ENCODE data around the gene BRI3BP.

The BRI3BP gene, protein sequence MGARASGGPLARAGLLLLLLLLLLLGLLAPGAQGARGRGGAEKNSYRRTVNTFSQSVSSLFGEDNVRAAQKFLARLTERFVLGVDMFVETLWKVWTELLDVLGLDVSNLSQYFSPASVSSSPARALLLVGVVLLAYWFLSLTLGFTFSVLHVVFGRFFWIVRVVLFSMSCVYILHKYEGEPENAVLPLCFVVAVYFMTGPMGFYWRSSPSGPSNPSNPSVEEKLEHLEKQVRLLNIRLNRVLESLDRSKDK

DNA sequence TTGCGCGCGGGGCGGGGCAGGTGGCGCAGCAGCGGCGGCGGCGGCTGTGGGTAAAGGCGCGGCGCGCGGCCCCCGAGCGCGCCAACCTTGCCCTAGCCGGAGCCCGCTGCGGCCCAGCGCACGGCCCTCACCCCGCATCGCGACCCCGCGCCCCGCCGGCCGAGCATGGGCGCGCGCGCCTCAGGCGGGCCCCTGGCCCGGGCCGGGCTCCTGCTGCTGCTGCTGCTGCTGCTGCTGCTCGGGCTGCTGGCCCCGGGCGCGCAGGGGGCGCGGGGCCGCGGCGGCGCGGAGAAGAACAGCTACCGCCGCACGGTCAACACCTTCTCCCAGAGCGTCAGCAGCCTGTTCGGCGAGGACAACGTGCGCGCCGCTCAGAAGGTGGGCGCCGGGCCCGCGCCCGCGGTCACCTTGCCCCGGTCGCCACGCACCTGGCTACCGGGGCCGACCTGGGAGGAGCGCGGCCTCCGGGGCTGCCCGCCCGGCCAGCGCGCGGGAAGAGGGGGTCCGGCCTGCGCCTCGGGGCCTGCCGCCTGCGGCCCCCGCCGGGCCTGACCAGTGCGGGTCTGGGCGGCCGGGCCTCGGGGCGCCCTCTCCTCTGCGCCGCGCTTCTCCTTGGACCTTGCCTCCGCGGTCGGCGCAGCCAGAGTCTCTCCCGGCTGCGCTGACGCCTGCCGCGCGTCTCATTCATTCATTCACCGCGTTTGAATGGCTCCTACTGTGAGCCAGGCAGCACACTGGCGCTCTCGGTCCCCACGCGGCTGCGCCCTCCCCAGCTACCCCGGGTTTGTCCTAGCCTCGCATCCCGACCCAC is at the start of gene BRI3BP:
Gene BRI3BP (plus strand): TSS at position 20 of the 811 bp plus-strand sequence. CDS start 146 bp downstream, at position 166.
- peak; percentile 49 to 66 (median 53) for DNase-seq

DNA sequence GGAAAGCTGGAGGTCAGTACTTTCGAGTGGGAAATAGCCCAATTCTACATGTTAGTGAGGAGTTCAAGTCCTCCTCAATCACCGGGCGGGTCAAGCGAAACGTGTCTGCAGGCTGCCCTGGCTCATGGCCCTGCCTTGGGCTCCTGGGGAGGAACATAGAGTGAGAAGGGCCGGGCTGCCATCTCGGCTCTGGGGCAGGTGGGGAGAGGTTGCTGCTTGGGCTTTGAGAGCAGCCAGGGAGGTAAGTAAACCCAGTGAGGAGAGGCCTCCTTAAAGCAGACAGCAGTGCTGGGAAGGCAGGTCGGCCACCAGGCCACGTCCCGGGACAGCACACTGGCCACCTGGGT is 47.0 kb upstream of the BRI3BP start:
- no peak for DNase-seq

DNA sequence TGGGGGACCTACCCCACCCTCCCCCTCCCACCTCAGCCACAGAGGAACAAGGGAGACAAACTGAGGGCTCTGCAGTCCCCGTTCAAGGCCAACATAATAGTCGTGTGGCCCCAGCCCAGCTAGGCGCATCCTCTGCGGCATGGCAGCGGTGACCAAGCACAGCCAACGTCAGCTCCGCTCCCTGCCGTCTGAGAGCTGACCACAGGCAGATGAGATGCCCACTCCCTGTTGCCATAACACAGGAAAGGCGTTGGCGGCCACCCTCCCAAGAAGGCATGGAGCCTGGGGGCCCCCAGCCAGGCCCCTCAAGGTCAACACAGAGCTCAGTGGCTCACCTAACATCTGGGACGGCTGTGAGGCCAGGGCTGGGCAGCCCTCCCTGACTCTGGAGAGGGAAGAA is 46.4 kb upstream of the BRI3BP start:
- DNase-seq = no peak

DNA sequence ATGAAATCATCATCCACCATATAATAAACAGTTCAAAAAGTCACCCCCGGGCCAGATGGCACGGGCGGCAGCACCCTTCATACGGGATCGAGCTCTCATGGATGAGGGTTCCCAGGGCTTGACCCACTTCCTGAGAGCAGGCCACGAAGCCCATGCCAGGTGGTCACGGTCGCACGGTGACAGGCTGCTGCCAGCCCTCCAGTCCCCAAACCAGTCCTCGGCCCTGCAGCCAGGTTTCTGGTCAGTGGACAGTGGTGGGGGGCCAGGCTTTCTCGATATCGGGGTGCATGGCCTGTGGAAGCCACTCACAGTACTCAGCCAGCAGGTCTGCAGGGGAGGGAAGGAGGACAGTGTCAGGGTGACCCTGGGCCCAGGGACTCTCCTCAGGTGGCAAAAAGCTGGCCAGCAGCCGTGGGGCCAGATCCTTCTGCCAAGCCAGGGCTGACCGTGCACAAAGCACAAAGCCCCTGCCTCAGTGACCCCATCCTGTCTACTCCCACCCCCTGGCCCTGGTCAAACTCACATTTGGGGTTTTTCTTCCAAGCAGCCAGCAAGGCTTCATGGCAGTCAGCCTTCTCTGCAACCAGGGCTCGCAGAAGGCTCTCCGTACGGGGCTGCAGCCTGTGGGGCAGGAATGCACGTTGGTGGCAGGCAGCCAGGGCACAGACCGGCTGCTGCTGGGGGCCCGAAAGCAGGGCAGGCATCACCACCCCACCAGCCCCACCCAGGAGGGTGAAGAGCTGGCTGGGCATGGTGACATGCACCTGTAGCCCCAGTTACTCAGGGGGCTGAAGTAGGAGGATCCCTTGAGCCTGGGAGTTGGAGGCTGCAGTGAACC is 45.7 kb upstream of the BRI3BP start:
- no peak for DNase-seq

DNA sequence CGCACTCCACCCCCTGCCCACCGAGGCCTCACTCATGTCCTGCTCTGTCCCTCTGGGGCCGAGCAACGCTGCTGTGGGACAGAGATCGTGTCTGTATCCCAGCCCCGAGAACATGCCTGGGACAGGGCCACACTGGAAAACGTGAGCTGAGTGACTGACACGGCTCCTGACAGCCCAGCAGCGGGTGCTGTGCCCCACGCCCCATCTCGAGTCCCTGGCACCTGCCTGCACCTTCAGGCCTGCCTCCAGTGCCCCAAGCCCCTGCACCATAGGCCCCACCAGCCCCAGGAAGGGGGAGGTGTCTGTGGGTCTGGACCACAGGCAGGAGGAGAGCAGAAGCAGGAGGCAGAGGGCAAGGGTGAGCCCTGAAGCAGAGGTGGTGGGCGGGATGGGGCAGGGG is 44.4 kb upstream of the BRI3BP start:
- no peak for DNase-seq

DNA sequence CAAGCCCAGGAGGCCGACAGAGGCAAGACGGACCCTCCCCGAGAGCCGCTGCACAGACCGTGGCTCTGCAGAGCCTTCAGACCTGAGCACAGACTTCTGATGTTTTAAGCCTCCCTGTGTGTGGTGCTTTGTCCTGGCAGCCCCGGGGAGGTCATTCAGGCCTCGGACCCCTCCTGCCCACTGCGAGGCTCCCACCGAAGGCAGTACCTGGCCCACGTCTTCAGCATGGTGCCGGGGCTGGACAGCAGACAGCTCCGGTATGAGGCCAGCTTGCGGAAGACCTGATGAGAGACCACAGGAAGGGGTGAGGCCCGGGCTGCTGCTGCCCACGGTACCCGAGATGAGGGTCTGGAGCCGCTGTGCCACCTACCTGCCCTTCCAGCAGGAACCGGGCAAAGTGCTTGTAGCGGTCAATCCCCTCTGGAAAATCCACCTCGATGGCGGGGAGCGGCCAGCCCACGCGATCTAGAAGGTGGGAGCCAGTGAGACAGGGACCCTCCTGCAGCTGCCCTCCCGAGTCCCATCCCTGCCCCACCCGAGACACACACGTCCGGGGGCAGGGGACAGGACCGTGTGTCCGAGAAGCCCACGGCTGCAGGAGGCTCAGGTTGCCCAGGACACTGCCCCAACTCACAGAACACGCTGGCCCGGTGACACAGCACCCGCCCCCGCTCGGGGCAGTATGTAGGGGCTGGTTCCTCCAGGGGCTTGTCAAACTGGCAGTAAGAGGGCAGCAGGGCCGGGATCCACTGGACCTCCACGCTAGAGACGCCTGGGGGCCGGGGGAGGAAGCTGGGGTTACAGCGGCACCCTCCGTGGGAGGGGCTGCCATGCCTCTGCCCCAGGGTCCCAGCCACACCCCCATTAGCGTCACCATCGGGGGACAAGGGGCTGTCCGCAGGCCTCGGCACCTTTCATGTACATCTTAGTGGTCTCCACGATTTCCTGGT is 43.4 kb upstream of the BRI3BP start:
- no peak for DNase-seq

DNA sequence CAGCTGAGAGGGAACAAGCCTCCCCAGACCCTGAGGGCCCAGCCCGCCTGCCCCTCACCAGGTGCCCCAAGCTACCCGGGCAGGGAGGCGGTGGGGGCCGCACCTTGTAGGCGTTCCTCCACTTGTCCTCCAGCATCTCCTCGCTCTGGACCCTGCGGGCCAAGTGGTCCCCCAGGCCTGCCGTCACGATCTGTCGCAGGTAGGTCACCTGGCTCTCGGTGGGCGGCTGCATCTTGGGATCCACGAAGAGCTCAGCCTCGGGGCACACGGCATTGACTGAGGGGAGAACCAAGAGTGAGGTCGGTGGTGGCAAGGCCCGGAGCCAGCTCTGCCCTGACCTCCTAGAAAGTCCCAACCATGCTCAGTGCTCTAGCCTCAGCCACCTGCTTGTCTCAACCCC is 41.1 kb upstream of the BRI3BP start:
- DNase-seq = no peak

DNA sequence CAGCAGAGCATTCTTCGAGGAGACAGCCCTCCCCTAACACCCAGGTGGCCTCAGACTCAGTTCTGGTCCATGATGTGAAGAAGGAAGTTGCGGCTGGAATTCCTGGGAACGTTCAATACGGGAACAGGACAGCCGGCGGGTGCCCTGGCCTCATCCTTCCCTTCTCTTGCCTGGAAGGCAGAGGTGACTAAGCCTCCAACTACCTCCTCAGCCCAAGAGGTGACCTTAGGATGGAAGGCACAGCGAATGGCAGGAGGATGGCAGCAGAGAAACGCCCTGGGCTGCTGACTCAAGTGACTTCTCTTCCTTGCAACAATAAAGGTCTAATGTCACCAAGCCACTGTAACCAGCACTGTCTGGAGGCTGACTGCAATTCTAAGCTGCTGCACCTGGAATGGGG is 40.6 kb upstream of the BRI3BP start:
- no peak for DNase-seq

DNA sequence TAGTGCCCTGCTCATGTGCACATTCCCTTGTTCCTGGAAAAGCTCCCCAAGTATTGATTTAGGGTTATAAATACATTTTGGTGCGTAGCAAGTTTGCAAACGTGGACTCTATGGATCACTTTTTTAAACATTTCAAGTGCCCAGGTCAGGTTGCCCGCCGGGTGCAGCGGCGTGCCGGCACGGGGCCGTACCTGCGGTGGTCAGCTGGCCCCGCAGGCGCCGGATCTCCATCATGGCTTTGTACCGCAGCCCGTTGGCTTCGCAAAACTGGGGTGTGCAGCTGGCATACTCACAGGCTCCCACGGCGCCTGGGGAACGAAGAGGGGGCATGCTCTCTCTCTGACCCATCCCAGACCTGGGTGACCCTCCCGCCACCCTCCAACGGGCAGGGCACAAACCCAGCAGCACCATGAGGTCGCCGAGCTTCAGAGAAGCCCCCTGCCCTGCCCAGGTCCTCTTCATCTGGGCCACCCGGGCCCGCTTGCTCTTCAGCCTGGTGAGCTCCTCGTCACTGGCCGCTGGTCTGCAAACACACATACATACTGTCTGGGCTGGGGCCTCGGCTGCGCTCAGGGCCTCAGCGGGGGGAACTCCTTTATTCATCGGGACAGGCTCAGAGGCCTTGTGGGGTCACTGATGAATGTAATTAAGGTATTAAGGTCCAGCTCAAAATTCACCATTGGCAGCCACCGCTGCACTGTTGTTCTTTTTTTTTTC is 39.6 kb upstream of the BRI3BP start:
- DNase-seq = no peak

DNA sequence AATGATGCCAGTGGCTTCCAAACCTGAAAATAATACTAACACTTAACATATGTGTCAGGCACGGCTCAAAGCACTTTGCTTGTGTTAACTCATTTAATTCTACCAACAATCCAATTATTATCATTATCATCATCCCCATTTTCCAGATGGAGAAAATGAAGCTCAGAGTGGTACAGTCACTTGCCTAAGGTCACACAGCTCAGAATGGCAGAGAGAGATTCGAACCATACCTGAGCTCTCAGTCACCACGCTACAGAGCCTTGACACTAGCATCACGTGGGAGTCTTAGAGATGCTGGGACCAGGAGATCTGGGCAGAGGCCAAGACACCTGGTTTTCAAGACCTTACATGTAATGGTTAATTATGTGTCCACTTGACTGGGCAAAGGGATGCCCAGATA is 38.7 kb upstream of the BRI3BP start:
- no peak for DNase-seq

DNA sequence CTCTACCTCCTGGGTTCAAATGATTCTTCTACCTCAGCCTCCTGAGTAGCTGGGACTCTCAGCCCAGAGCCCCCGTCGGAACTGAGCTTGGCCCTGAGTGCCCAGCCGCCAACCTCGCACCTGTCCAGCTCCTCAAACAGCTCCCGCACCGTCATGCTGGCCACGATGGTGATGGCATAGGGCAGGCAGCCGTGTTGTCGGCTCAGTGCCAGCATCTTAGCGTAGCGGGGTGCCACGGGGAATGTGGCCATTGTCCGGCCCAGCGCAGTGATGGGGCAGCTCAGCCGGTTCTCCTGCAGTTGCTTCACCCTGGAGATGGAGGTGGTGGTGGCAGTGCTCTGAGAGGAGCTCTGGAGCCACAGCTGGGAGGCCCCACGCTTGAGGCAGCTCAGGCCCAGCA is 36.9 kb upstream of the BRI3BP start:
- DNase-seq = no peak

DNA sequence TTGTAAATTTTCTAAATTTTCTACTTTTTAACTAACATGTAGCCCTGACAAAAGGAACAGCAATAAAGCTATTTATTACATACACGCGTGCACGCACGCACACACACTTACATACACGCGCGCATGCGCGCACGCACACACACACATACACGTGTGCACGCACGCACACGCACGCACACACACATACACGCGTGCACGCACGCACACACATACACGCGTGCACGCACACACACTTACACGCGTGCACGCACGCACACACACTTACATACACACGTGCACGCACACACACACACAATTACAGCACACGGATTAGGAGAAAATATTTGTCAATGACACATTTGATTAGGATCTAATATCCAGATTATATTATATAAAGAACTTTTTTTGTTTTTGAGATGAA is 32.4 kb upstream of the BRI3BP start:
- no peak for DNase-seq

DNA sequence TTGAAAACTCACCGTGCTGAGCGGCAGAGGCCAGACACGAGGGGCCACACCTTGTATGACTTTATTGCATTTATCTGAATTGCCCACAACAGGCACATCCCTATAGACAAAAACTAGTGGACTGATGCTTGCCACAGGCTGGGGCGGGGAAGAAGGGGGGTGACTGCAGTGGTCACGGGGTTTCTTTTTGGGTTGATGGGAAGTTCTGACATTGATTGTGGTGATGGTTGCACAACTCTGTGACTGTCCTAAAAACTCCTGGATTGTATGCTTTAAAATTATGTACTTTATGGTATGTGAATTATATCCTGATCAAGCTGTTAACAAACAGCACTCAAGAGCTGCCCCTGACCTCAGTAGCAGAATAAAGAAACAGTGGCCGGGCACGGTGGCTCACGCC is 30.2 kb upstream of the BRI3BP start:
- peak; percentile 64 to 68 (median 67) for DNase-seq

DNA sequence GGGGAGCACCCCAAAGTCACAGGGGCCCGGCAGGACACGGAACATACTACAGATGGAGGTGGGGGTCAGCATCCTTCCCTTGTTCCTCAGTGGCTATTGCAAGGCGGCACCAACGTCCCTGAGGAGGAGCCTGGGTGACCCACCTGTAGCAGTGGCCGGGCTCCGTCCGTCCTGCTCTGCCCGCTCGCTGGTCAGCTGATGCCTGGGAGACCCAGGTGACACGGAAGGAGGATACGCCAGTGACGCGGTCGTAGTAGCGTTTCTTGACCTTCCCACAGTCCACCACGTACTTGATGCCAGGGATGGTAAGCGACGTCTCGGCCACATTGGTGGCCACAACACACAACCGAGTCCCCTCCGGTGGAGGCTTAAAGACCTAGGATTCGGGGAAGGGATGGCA is 29.2 kb upstream of the BRI3BP start:
- no peak for DNase-seq

DNA sequence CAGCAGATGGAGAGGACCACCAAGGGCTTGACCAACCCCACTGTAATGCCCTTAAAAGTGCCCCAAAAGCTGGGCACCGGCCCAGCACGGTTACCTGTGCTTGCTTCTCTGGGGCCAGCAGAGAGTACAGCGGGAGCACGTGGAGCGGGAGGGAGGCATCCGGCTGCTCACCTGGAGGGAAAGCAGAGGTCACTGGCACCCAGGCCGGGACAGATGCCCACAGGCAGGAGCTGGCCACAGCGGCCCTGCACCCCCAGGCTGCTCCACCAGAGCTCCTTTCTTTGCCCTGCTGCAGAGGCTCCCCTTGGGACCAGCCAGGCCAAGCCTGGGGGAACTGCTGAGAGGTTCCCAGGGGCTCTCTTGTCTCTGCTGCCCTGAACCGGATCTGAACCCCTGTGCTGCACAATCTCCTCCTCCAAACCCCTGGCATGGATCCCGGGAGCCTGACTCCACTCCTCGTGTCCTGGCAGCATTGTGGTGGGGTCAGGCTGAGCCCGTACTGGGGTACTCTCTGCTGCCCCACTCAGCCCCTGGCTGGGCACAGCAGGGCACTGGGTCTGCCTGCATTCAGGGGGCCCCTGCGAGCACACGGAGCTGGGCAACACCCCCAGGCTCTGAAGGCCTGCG is 28.5 kb upstream of the BRI3BP start:
- DNase-seq = no peak

DNA sequence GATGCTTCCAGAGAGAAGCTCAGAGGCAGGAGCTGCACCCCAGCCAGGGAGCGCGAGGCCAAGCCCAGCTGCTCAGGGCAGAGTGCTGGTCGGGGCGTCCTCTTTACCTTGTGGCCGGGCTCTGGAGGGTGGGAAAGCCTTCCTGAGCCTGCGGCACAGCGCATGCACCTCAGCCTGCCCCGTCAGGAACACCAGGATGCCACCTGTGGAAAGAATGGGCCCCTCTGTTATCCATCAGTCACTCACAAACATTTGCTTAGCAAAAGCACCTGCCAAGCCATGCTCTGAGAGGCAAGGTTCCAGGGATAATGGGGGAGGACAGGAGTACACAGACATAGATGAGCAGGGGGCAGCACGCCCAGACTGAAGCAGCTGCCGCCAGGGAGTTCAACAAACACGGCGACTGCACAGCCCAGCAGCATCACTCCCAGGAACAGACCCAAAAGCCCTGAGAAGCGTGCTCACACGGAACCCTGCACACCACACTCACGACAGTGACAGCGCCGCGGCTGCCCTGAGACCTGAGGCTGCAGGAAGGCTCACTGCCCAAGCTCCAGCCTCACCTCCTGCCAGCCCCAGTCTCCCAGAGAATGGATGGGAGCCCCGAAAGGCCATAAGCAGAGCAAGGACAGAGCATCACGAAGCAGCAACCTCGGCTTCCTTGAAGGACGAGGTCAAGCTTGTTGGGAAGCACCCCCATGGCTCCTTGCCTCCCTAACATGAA is 26.3 kb upstream of the BRI3BP start:
- DNase-seq = no peak

DNA sequence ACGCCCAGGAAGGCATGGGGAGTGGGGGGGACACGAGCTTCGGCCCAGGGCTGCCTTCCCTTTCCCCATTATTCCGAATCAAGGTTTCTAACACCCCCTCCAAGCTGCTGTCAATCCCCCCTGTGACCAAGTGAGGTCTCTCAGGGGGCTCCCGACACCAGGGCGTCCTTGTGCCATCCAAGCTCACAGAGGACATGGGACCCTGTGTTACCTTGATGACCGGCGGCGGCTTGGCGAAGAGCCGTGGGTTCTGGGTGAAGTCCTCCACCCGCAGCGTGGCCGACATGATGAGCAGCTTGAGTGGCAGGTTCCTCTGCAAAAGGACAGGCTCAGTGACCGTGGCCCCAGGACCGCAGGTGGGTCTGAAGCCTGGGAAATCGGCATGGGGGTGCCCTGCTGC is 24.8 kb upstream of the BRI3BP start:
- no peak for DNase-seq

DNA sequence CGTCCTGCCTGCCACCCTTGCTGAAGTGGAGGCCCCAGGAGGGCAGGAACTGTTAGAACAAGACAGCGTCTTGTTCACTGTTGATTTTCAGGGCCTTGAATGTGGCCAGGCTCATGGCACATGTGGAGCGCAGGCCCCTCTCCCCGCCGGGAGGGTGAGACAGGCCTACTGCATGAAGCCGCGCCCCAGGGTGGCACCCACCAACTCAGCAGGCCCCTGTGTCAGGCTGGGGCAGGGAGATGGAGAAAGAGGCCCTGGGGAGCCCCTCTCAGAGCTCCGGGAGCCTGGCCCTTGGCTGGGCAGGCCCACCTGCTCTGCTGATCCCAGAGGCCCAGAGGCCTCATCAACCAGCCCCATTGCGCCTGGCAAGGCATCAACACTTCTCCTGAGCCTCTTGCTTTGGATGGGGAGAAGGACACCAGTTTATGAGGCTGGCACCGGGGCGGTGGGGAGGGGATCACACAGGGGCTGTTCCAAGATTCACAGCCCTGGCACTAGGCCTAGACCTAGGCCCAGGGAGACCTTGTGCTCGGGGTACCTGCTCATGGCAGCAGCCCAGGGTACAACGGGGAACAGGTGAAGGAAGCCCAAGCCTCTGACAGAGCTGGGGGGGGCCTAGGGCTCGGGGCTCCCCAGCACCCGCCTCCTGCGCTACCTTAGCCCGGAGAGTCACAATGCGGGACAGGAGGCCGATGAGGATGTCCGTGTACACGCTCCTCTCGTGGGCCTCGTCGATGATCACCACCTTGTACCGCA is 22.6 kb upstream of the BRI3BP start:
- DNase-seq = no peak

DNA sequence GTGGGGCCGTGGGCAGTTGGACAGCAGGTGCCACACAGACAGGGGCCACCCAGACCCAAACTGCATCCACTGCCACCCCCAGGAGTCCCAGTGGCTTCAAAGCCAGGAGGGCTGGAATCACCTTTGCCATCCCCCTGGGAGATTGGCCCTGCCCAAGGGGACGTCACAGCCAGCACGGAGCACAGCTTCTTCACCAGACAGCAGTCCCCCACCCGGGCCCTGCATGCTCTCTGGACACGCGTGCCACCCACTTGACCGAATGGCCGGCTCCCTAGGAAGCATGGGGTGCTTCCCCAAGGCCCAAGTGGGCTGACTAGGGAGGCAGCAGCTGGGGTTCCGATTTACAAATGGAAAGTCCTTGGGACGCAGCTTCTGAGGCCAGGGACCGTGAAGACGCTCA is 21.8 kb upstream of the BRI3BP start:
- DNase-seq = no peak

DNA sequence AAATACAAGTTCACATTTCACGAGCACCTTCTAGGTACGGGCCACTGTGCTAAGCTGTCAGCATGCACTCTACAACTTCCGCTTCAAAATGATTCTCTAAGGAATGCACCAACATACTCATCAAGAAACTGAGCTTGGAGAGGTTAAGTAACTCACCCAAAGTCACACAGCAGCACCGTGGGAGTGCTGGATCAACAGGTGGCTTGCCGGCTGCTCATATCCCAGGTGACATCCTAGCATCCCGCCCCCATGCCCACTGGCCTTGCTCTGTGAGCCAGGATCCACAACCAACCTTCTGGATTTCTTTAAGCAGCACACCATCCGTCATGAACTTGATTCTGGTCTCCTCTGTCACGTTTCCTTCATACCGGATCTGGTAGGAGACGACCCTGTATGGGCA is 21.2 kb upstream of the BRI3BP start:
- no peak for DNase-seq
